Right lobe of liver (tissue), 4 donors: ENCODE measurements around the gene TIMM23B.
"Not testable (repeated sequence)": the region's sequence is repeated elsewhere in the genome, so short reads cannot be mapped to it uniquely, and the experiment has no call there.

Experiments
- CTCF ChIP-seq, 4 donors: fragments of 200-600 bp in 3 of 4; fragments of 450-650 bp in 1 of 4; IDR thresholded peaks; one replicate each; pipeline versions ENCODE4 v1.5.1 to v1.8.0; 2016 to 2022; ENCODE audit warnings: antibody characterized with exemption in 4 of 4, mild to moderate bottlenecking in 2 of 4
- POLR2A ChIP-seq: fragments of 450-650 bp; IDR thresholded peaks from one replicate; pipeline ENCODE4 v1.6.1; 2017; ENCODE audit warnings: antibody characterized with exemption, mild to moderate bottlenecking
- donor health status: DM: no; HTN: no; CAD: no.
- donor health status: DM: no; HTN: no; CAD: no.
- donor health status: DM: no; HTN: yes; CAD: no.

- not testable (repeated sequence) for TF ChIP-seq POLR2A; CTCF (IDR thresholded peaks at IDR 0.05)
These were observed 25.4 kb upstream of the TIMM23B start for GRCh38 chr10:49916451-49916850.
